Activated CD4-positive, CD25-positive, alpha-beta regulatory T cell treated with anti-CD3 and anti-CD28 coated beads, Interleukin-2, amount 50 U/mL, for 24 hours (primary cell): ENCODE measurements around the gene CASTOR1.

ENCODE experiments used
- ATAC-seq, 2 donors: fragments of 150-1000 bp; cut with Tn5 transposase; one replicate each; pipeline ENCODE4 v1.10.0; 2021; ENCODE audit warnings: mild to moderate bottlenecking in 1 of 2, moderate library complexity in 1 of 2

The CASTOR1 gene

DNA sequence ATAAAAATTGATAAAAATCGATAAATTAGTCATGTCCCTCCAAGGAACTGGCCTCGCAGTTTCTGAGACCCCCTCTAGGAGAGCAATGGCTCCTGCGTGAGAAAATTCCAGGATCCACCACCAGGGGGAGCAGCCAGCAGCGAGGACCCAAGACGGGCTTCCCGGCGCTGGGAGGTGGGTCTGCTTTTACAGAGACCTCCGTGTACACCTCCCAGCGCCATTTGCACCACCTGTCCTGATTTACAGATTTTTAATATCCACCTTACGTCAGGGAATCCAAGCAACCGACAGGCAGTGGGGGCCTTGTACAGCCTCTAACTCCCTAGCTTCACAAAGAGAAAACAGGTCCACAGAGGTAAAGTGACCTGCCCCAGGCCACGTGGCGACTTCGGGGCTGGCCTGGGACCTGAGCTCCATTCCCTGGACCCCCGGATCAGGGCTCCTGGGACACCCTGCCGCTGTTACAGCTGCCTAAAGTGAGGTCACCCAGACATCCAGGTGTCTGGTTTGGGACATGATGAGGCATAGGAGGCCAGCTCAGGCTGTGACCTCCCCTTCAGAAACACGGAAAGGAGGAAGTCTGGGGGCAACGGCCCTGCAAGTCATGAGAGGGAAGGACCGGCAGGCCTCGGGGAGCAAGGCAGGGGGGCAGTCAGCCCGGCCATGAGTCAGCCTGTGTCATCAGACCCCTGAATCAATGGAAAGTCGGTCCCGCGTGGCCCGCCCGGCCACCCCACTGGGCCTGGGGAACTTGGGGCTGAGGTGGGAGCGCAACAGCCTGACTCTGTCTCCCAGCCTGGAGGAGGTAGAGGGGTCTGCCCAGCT is 26.2 kb downstream of the CASTOR1 start:
- ATAC-seq, result no peak

DNA sequence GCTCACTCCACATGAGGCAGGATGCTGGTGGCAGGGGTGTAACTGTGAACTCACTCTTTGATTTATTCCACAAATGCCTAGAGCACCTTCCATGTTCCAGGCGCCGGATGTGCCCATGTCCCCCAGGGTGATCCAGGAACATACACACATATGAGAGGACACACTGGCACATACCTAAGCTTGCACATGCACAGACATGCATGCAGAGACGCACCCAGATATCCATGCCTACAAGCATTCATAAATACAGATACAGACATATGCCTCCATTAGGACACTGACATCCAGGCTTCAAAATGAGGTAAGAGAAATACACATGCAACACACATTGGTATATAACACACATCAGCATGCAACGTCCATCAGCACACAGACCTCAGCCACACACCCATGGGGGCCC is 27.2 kb downstream of the CASTOR1 start:
- ATAC-seq, result no peak

DNA sequence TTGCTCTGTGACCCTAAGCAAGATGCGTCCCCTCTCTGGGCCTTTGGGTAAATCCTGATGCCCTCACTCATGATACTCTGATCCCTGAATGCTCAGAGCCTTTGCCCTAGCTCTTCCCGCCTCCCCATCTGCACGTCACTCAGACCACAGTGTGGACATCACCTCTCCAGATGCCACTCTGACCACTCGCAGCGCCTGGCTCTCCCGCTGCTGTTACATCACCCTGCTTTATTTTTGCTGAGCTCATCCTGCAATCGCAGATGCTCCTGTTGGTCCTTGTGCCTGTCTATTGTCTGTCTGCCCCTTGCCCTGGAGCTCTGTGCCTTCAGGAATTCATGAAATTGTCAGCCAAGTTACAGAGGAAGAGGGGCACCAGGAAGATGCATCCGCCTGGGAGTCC is 28.2 kb downstream of the CASTOR1 start:
- ATAC-seq, result no peak

DNA sequence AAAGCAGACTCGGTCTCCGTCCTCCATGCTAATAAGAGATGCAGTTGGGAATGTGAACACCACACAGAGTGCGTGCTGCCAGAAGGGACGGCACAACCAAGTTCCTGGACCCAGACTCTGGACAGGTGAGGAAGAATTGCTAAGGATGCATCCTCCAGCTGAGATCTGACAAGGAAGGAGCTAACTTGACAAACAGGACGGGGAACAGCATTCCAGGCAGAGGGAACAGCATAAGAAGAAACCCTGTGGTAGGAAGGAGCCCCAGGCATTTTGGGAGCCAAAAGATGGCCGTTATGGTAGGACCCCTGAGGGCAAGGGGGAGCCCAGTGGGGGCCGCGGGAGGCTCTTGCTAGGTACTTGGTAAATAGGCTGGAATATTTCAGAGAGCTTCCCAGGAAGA is 28.6 kb downstream of the CASTOR1 start:
- ATAC-seq, result no peak

DNA sequence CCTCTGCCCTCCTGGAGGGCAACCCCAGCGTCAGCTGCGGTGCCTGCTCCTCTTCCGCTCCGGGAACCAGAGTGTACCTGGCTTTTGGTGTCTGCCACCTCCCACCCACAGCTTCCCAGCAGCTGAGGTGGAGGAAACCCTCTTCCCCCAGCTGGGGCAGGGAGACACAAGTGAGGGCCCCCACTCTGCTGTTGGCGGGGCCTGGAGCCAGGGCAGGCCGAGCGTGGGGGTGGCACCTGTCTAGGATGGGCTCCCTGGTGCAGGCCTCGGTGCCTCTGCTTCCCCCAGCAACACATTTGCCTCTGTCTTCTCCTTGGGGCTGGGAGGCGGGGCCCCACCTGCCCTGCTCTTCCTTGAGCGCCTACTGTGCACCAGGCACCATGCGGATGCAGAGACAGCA is 29.0 kb downstream of the CASTOR1 start:
- ATAC-seq, result no peak

DNA sequence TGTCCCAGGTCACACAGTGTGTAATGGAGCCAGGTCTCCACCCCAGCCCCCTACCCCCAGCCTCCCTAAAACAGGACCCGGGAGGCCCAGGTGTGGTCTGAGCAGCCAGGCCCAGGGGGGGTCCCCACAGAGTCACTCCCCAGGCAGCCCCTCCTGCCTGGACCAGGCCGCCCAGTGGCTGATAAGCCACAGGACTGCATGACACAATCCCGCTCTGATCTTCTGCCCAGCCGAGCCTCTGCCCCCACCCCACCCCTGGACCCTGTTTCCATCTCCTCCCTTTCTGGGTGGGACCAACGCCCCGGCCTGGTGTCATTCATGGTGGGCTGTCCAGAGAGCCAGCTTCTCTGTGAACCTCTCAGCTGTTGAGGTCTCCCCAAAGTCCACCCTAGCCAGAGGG is 35.0 kb downstream of the CASTOR1 start:
- ATAC-seq, result no peak

DNA sequence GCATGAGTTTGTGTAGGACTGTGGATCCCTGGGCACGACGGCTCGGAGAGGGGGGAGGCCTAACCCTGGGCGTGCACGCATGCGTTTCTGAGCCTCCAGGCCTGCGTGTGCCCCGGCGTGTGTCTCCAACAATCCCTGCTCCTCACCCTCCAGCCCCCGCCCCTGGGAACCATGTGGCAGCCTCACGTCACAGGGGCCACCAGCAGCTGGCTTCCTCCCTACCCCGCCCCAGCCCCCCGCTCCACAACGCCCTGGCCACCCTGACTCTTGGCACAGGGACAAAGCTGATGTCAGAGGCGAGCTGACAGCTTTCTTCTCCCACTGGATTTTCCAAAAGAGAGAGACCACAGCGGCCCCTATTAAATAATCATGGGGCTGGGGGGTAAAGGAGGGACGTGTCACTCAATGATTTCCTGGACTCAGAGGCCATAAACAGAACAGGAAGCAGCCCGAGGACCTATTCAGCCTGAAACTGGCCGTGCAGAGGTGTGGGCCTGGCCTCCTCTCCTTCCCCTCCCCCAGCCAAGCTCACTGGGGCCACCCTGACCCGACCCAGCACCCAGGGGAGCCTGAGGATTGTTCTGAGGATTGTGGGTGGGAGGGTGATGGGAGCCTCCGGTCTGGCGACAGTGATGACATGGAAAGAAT is 36.0 kb downstream of the CASTOR1 start:
- no peak for ATAC-seq

DNA sequence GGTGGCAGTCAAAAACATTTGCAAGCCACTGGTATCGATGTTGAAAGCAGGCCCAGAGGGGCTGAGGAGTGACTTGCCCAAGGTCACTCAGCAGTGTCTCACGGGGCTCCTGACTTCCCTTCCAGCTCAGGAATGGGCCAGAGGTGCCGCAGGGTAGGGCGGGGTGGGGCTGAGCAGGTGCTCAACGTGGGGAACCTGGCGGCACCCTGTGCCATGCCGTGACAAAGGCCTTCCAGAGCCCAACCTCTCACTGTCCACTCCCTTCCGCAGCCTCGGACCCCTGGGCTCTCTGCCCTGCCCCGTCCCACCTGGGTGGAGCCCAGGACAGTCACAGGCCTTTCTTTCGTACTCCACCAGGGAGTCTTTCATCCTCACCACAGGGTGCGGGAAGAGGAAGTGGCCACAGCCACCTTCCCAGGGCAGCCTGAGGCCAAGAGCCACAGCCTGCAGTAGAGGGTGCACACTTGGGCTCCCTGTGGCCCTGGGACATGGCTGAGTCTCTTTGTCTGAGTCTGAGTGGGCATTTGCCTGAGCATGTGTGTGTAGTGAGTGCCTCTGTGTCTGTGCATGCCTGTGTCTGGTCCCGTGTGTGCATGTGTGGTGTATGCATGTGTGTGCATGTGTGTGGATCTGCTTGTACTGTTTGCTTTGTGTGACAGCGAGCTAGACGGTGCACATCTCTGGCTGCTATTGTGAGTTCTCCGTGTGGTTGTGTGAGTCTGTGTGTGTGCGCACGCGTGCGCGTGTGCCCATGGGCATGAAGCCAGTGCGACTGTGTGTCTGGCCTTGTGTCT is 36.7 kb downstream of the CASTOR1 start:
- ATAC-seq, result no peak

DNA sequence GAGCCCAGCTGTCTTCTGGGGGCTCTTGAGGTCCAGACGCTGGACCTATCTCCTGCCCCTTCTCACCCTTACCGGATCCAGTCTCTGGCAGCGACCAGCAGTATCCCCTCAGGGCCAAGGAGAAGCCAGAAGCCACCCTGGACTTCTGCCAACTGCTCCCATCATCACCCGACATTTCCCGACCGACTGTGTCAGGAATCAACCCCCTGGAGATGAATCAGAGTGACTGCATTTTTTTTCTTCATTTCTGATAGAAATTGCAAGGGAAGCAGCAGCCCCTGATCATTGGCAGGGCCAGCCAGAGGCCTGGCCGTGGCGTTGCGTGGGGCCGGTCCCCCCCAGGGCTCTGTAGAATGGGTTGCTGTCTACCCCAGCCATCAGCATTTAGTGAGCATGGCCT is 37.6 kb downstream of the CASTOR1 start:
- no peak for ATAC-seq

DNA sequence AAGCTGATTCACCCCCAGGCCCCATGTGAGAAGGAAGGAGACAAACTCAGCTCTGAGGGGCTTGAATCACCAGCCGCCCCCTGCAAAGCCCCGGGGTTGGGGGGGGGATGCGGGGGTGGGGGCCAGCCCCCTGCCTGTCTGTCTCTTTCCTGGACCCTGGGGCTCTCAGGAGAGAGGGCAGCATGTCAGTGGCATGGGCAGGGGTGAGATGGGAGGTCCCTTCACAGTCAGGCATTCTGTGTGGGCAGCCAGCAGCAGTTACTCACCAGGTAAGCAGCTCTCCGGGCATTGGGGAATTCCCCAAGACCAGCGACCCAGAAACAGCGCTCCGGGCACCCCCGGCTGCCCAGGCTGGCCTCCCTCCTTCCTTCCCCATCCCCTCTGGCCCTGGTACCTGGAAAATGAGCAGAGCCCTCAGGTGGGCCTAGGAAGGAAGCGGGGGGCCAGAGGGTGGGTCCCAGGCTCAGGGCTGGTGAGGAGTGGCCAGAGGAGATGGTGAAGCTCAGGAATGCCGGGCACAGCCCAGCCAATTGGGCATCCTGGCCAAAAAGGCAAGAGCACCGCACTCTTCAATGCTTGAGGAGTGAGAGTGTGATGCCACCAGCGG is 38.5 kb downstream of the CASTOR1 start:
- peak in 1 of 2 donors; percentile 31 for ATAC-seq

DNA sequence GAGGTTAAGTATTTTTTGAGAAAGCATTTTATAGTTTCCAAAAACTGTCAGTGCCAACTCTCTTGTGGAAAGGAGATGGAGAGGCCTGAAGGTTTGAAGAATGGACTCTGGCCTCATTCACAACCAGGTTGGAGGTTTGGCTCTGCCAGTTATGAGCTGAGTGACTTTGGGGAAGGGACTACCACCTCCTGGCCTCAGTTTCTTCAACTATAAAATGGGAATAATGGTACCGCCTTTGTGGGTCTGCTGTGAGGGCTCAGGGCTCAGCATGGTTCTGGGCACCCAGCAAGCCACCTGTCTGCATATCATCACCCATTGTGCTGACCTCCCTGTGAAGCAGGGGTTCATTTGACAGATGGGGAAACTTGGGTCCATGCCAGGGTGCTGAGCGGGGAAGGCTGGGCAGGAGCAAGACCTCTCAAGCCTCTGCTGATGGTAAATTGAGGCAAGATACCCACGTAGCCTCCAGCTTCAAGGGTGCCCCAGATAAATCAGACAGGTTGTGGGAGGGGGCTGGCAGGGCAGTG is 39.2 kb downstream of the CASTOR1 start:
- ATAC-seq, result no peak

DNA sequence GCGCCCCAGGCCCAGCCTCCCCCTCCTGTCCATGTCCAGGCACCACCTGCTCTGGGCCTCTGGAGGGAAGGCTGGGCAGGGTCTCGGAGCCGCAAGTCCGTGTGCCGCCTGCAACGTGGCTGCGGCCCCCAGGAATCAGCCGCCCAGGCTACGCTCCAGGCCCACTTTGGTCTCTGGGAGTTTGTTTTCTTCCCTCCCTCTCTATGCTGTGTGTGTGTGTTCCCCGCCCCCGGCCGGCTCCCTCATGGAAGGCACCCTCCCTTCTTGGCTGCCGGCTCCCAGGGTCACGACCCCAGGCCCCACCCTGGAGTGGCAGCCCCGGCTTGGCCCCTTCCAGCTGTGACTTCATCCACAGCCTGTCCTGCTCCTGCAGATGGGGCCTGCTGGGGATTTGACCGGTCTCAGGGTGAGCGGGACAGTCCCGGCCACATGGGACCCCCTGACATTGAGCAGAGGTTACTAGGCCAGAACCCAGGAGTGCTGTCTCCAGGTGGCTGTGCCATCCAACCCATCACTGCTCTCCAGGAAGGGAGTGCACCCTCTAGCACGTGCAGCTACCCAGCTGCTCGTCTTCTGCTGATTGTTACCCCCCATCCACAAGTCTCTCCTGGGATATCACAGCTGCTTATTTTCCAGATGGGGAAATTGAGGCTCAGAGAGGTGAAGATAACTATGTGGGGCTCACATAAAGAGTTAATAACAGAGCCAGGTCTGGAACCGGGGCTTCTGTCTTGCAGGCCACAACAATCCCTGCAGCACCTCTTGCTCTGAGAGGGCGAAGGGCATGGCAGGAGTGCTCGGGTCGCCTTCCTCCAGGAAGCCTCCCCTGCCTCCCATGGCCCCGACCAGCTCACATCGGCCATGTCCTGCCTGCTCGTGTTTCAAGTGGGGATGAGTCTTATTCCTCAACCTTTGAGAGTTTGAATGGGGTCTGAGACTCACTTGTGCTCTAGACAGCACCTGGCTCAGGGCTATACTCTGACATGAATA is 40.0 kb downstream of the CASTOR1 start:
- ATAC-seq, result no peak

DNA sequence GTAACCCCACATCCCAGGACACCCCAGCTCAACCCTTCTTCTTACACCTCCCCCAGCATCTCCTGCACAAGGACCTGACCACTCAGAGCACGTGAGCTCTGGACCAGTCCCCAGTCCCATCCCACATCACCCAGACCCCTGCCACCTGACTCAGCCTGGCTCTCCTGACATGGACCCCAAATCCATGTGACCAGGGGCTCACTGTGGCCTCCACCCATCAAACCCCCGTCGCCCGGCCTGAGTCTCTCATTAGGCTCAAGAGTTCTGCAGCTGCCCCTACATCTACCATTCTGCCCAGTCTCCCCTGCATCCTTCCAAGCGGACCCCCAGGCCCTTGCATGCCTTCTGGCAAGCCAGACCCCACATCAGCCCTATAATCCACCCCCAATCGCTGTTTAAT is 40.8 kb downstream of the CASTOR1 start:
- ATAC-seq, result no peak

DNA sequence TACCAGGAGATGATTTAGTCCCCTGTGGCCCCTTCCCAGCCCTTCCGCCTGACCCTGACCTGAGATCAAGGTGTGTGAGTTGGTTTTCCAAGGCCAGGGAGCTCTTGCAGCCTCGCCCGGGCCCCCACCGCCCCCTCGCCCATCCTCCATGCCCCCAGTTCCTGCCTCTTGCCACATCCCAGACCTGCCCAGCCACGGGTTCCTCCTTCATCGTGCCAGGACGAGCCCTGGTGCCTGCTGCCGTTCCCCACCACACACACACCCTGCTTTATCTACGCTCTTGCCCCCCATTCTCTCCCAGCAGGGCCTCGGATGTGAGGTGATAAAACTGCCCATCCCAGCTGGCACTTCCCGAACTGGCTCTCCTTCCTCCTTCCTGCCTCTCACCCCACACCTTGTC is 41.3 kb downstream of the CASTOR1 start:
- no peak for ATAC-seq

DNA sequence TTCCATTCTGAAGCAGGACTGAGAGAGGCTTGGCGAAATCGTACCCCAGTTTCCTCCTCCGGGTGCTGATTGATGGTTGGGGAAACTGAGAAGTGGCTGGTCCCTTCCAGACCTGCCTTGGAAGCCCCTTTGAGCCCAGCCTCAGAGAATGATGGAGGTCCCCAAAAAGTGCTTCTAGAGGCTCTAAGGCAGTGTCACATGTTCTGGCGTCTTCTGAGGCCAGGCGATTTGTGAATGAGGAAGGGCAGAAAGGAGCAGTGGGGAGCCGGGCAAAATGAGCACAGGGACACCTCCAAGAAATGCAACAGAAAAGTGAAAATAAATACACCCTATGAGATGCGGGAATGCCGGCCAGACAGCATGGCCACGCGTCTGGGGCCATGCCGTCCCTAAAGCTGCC is 41.7 kb downstream of the CASTOR1 start:
- no peak for ATAC-seq

DNA sequence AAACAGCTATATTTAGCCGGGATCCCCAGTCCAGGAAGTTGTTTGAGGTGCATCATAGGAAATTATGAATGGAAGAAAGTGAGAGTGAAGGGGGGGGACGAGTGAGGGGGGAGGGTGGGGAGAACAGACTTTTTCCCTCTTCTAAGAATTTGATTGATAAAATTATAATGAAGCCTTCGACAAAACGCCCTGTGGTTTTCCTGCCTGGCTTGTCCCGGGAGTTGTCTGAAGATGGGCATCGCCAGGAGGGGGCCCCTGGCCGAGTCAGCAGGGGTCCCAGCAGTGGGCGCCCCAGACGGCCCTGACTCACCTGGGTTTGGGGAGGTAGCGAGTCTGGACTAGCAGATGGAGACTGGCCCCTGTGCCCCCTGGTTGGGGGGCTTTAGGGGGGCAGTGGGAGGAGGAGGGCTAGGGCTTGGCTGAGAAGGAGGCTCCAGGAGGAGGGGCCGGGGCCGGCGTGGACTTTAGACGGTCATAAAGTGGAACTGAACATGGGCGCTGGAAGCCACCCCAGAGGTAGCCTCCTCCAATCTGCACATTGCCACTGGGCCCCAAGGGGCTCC is 42.4 kb downstream of the CASTOR1 start:
- no peak for ATAC-seq

DNA sequence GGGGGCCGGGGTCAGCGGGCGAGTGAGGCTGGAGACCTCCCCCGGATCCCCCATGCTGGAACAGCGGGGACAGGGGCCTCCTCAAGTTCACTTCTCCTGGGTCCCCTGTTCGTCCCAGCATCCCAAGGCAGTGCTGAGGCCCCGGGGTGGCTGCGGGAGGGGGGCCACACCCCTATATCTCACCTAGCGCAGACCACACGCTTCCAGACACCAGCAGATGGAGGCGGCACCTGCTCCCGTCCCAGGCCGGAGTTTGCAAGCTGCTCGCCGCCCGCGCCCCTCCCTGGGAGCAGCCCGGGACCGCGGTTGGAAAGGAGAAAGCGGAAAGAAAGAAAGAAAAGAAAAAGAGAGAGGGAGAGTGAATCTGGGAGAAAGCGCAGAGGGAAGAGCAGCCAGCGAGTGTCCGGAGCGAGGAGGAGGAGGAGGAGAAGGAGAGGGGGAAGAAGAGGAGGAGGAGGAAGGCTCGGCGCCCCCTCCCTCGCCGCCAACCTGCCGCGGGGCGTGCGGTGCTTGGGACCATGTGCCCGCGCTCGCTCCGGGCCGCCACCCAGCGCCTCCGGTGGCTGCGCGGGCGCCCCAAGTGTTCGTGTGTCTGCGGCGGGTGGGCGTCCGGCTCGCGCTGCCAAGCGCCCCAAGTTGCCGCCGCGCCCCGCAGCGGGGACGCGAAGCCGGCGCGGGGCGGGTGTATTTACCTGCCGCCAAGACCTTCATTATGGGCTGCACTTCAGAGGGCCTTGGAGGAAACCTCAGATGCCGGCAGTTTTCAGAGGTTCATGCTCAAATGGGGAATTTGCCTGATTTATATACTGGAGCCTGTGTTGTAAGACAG is 43.1 kb downstream of the CASTOR1 start, which contains the start of gene LIF:
Gene LIF, minus strand, starts transcription at position 775 of the 829 bp plus-strand sequence. Its CDS starts 64 bp downstream, at position 711.
- ATAC-seq, result peak; percentile 67 to 71

DNA sequence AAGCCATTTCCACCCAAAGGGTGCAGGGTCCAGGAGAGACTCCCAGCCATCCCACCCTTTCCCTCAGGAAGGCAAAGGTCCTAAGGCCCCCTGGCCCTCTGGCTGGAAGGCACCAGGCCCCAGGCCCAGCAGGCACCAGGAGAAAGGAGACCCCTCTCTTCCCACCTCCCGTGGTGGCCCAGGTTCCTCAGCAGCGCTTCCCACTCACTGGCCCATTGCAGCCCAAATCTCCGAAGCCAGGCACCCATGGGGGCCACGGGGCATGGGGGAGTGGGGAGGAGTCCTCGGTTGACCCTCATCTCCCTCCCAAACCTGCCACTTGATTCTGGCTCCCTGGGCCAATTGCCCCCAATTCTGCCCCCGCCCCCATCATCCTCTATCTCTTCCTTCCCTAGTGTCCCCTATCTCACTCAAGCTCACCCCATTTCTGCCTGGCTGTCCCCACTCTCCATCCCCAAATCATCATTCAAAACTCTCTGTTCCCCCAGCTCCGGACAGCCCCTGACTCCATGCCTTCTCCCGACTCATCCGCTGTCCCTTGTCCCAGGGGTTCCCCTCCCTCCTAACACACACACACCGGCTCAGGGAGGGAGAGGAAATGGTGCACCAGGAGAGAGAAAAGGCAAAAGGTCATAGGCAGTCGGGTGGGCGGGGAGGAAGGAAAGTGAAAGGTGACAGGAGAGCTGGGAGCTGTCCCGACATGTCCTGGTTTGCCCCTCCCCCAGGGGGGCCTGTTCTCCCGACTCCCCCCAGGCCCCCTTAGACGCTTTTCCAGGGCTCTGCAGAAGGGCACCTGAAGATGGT is 43.9 kb downstream of the CASTOR1 start:
- no peak for ATAC-seq

DNA sequence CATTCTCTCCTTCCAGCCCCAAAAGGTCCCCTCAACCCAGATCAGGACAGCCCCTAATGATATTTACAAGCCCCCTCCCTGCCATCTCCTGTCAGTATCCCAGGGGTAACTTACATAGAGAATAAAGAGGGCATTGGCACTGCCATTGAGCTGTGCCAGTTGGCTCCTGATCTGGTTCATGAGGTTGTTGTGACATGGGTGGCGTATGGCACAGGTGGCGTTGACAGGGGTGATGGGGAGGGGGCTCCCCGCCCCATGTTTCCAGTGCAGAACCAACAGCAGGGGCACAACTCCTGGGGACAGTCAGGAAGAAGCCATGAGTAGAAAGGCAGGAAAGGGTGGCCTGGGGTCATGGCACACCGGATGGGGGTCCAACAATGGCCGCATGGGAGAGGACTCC is 44.7 kb downstream of the CASTOR1 start:
- ATAC-seq, result no peak
